PC-9 (cell line): Measurements from ENCODE around the gene ZNF816. TPM values are rescaled to one million over a fixed set of nuclear protein-coding genes. Genes with fewer than 3 reads are reported as not detected.

Source experiments
- BruUV-seq: library from RNA; stranded (reverse); fragments of 400-500 nt; replicated peaks from 2 replicates; lab custom pipeline; 2021; lab: Mats Ljungman, UMichigan
- CTCF ChIA-PET: fragments of 300-600 bp; sonication (Branson Sonifier 250); formaldehyde crosslinking; loops from one replicate; lab custom pipeline; 2022; ENCODE audit warnings: antibody characterized with exemption; lab: Charles Lee
- POLR2A ChIA-PET: fragments of 300-600 bp; sonication (Branson Sonifier 250); formaldehyde crosslinking; loops from one replicate; lab custom pipeline; 2022; ENCODE audit warnings: antibody characterized with exemption; ENCODE audit not compliant: unreplicated experiment; lab: Charles Lee
- DNase-seq, 2 experiments: peaks; one replicate each; pipeline versions ENCODE4 v3.0.0 to v3.0.0-alpha.2; 2015 to 2022; ENCODE audit warnings: mixed read lengths in 1 of 2
- H2AFZ ChIP-seq: fragments of 200-600 bp; sonication (generic); 2 replicates; pipeline ENCODE4 v1.8.1; 2017; ENCODE audit warnings: antibody characterized with exemption
- H3F3A ChIP-seq: fragments of 200-600 bp; sonication (generic); 2 replicates; pipeline ENCODE4 v1.8.1; 2017; ENCODE audit warnings: antibody characterized with exemption, mild to moderate bottlenecking, low read depth; ENCODE audit not compliant: insufficient read depth
- H3K27ac ChIP-seq: fragments of 200-600 bp; sonication (generic); 2 replicates; pipeline ENCODE4 v1.6.1; 2016; ENCODE audit warnings: mixed run types
- H3K27me3 ChIP-seq: fragments of 200-600 bp; sonication (generic); 2 replicates; pipeline ENCODE4 v1.6.1; 2016; ENCODE audit warnings: low read depth, mixed run types; ENCODE audit not compliant: insufficient read depth
- H3K36me3 ChIP-seq: fragments of 200-600 bp; sonication (generic); 2 replicates; pipeline ENCODE4 v1.6.1; 2016; ENCODE audit warnings: low read depth, mixed run types
- H3K4me1 ChIP-seq: fragments of 200-600 bp; sonication (generic); replicated peaks from 2 replicates; pipeline ENCODE4 v1.6.1; 2016; ENCODE audit warnings: mixed run types; ENCODE audit not compliant: insufficient read depth
- H3K4me2 ChIP-seq: fragments of 200-600 bp; sonication (generic); 2 replicates; pipeline ENCODE4 v1.6.1; 2017; ENCODE audit warnings: mixed run types
- H3K4me3 ChIP-seq: fragments of 200-600 bp; sonication (generic); 2 replicates; pipeline ENCODE4 v1.6.1; 2016; ENCODE audit warnings: mixed run types
- H3K79me2 ChIP-seq: fragments of 200-600 bp; sonication (generic); 2 replicates; pipeline ENCODE4 v1.6.1; 2017; ENCODE audit warnings: low read depth, mixed run types
- H3K9me2 ChIP-seq: fragments of 200-600 bp; sonication (generic); 2 replicates; pipeline ENCODE4 v1.8.1; 2017; ENCODE audit warnings: mild to moderate bottlenecking; ENCODE audit not compliant: insufficient read depth
- H3K9me3 ChIP-seq: fragments of 200-600 bp; sonication (generic); 2 replicates; pipeline ENCODE4 v1.8.1; 2016; ENCODE audit warnings: low read depth; ENCODE audit not compliant: insufficient read depth
- H4K20me1 ChIP-seq: fragments of 200-600 bp; sonication (generic); 2 replicates; pipeline ENCODE4 v1.8.1; 2017; ENCODE audit not compliant: insufficient read depth
- EZH2 ChIP-seq: fragments of 200-600 bp; sonication (generic); IDR thresholded peaks from 2 replicates; pipeline ENCODE4 v1.8.0; 2017; ENCODE audit warnings: antibody characterized with exemption, low read depth
- intact Hi-C: fragments of 100-400 bp; cut with micrococcal nuclease; formaldehyde crosslinking; loops from one replicate; pipeline ENCODE4 v1.10.0; 2022; ENCODE audit not compliant: unreplicated experiment
- total RNA-seq: library from RNA; stranded (reverse); gene quantifications from 2 replicates; pipeline ENCODE4 v1.2.3, GENCODE V29; 2021
- TF ChIP-seq, protein P1 (sequence below): fragments of 200-600 bp; sonication (generic); conservative IDR thresholded peaks from 2 replicates; pipeline ENCODE4 v1.6.1; 2017; ENCODE audit warnings: mixed run types, antibody characterized with exemption, mild to moderate bottlenecking, moderate library complexity

The ZNF816 gene
- total RNA-seq, 1 experiment from 2014 or later: 11.8 TPM

DNA sequence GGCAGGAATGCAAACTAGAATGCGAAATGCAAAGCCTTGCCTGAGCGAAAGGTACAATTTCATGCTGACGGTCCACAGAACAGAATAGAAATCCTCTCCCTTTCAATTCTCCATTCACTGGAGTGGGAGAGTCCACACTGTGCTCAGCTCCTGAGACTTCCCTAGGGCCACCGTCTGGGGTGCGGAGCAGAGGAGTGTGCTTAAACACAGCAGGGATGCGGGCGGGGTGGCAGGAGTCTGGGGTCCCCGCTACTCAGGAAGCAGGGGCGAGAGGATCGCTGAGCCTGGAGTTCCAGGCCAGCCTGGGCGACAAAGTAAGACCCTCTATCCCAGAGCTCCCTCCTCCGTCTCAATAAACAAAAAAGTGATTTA lies 552 bp upstream of the ZNF816 start:
- H3K79me2 ChIP-seq: peaks cover 21% of the 10 kb centered on the region
- no peaks in the 10 kb centered on the region for H3K27me3 ChIP-seq
- H3K9me3 ChIP-seq: peaks cover 40% of the 10 kb centered on the region
- ChIA-PET CTCF (interaction anchor here (0.6 kb wide), 1 partner anchor 38 kb away, joined by 3 read pairs; no protein-coding TSS in a partner anchor), POLR2A (interaction anchor here (0.6 to 1.1 kb wide), 5 partner anchors 103 to 594 kb away, joined by 3 to 10 read pairs (median 4); no protein-coding TSS in a partner anchor)
- intact Hi-C loops: loop anchor here (1.0 to 2.0 kb wide), 4 partner anchors 20 to 66 kb away; partner anchors contain the start of genes ZNF320 and ZNF888
- H3K4me1 ChIP-seq: peaks cover 15% of the 10 kb centered on the region
- H3K27ac ChIP-seq: no peak overlapping the region
- H3K4me3 ChIP-seq: peak overlapping the region; percentile 83
- peaks cover 7% of the 10 kb centered on the region; the same call in 1 of the 2 replicates for H3F3A ChIP-seq
- H3K36me3 ChIP-seq: peaks cover 13% of the 10 kb centered on the region; the same call in 1 of the 2 replicates
- no peaks in the 10 kb centered on the region for H3K9me2 ChIP-seq
- H2AFZ ChIP-seq: peak overlapping the region; percentile 93
- DNase-seq: no peak
- H4K20me1 ChIP-seq: no peaks in the 10 kb centered on the region
- H3K4me2 ChIP-seq: peak overlapping the region; percentile 92
- BruUV-seq: TSS peak; percentile 54
- TF ChIP-seq, protein P1, sequence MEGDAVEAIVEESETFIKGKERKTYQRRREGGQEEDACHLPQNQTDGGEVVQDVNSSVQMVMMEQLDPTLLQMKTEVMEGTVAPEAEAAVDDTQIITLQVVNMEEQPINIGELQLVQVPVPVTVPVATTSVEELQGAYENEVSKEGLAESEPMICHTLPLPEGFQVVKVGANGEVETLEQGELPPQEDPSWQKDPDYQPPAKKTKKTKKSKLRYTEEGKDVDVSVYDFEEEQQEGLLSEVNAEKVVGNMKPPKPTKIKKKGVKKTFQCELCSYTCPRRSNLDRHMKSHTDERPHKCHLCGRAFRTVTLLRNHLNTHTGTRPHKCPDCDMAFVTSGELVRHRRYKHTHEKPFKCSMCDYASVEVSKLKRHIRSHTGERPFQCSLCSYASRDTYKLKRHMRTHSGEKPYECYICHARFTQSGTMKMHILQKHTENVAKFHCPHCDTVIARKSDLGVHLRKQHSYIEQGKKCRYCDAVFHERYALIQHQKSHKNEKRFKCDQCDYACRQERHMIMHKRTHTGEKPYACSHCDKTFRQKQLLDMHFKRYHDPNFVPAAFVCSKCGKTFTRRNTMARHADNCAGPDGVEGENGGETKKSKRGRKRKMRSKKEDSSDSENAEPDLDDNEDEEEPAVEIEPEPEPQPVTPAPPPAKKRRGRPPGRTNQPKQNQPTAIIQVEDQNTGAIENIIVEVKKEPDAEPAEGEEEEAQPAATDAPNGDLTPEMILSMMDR: no peak
- TF ChIP-seq EZH2: no peak

DNA sequence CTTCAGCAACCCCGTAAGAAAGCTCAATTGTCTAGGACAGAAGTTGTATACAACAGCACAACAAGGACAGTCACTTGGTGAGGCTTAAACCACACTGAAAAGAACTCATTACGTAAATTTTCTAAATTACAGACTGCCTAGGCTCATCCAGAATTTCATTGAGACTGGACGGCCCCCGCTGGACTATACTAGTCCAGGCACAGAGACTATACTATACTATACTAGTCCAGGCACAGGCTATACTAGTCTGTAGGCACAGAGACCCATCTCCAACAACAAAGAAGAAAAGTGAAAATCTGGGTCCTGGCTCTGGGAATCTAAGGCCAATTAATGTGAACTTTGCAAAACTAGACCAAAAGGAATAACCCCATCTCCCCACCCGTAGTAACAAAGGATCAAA lies 700 bp downstream of the ZNF816 start:
- peaks cover 15% of the 10 kb centered on the region for H3K4me1 ChIP-seq
- H3F3A ChIP-seq: peaks cover 7% of the 10 kb centered on the region; the same call in 1 of the 2 replicates
- BruUV-seq: no TSS peak
- H3K4me2 ChIP-seq: peak overlapping the region; percentile 92
- H4K20me1 ChIP-seq: no peaks in the 10 kb centered on the region
- peaks cover 38% of the 10 kb centered on the region for H3K9me3 ChIP-seq
- intact Hi-C loops: loop anchor here (2.0 kb wide), 2 partner anchors 19 to 39 kb away; partner anchors contain the start of gene ZNF888
- no peaks in the 10 kb centered on the region for H3K9me2 ChIP-seq
- no peaks in the 10 kb centered on the region for H3K27me3 ChIP-seq
- peak overlapping the region; percentile 93 for H2AFZ ChIP-seq
- H3K36me3 ChIP-seq: peaks cover 20% of the 10 kb centered on the region
- ChIA-PET CTCF (no interaction called here), POLR2A (no interaction called here)
- H3K27ac ChIP-seq: peak overlapping the region; percentile 32; the same call in 1 of the 2 replicates
- TF ChIP-seq, protein P1: no peak
- no peak for TF ChIP-seq EZH2
- no peak for DNase-seq
- peaks cover 21% of the 10 kb centered on the region for H3K79me2 ChIP-seq
- peak overlapping the region; percentile 83 for H3K4me3 ChIP-seq

DNA sequence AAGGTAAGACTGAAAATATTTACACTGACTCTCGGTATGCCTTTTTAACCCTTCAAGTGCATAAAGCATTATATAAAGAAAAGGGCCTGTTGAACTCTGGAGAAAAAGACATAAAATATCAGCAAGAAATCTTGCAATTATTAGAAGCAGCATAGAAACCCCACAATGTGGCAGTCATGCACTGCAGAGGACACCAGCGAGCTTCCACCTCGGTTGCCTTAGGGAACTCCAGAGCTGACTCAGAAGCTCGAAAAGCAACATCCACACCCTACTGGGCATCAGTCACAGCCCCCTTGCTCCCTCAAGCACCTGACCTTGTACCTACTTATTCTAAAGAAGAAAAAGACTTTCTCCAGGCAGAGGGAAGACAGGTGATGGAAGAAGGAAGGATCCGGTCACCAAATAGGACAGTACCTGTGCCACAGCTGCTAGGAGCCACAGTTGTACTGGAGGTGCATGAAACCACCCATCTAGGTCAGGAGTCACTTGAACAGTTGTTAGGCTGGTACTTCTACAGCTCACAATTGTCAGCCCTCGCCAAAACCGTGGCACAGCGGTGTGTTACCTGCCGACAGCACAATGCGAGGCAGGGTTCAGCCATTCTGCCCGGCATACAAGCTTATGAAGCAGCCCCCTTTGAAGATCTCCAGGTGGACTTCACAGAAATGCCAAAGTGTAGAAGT lies 2.9 kb downstream of the ZNF816 start:
- Histone ChIP-seq H3K27me3 (no peaks in the 10 kb centered on the region), H3K9me2 (no peaks in the 10 kb centered on the region), H3K9me3 (peaks cover 49% of the 10 kb centered on the region), H3K36me3 (peaks cover 35% of the 10 kb centered on the region), H3K79me2 (peaks cover 21% of the 10 kb centered on the region), H3K4me2 (no peak overlapping the region), H3K27ac (no peak overlapping the region), H3K4me1 (peaks cover 15% of the 10 kb centered on the region), H4K20me1 (no peaks in the 10 kb centered on the region), H3K4me3 (no peak overlapping the region), H3F3A (peaks cover 7% of the 10 kb centered on the region; the same call in 1 of the 2 replicates), H2AFZ (no peak overlapping the region)
- ChIA-PET CTCF (no interaction called here), POLR2A (no interaction called here)
- TF ChIP-seq, protein P1: no peak
- no peak for TF ChIP-seq EZH2
- intact Hi-C loops: no loop called here
- no peak for DNase-seq
- no TSS peak for BruUV-seq
